Transverse colon (tissue), 4 donors: Measurements from ENCODE around the gene TM4SF5.

ENCODE experiments used
- EP300 ChIP-seq: sonication (generic); formaldehyde crosslinking; IDR thresholded peaks from one replicate; pipeline ENCODE4 v1.6.1; 2017; ENCODE audit warnings: antibody characterized with exemption, low read depth
- POLR2A ChIP-seq: fragments of 450-650 bp; IDR thresholded peaks from one replicate; pipeline ENCODE4 v1.6.1; 2016; ENCODE audit warnings: antibody characterized with exemption, mild to moderate bottlenecking, moderate library complexity
- POLR2AphosphoS5 ChIP-seq, 3 donors: sonication (generic); formaldehyde crosslinking; IDR thresholded peaks; one replicate each; pipeline ENCODE4 v1.6.1; 2016; ENCODE audit warnings: antibody characterized with exemption in 3 of 3
- TF ChIP-seq, protein P1 (sequence below), 5 experiments: fragments of 200-600 bp in 3 of 5; fragments of 450-650 bp in 2 of 5; sonication (generic) in 3 of 5; IDR thresholded peaks; 1 replicate in 2 of 5; 2 replicates in 3 of 5; pipeline ENCODE4 v1.5.1; 2016 to 2017; ENCODE audit warnings: antibody characterized with exemption in 5 of 5, inconsistent platforms in 3 of 5, mild to moderate bottlenecking in 2 of 5, moderate library complexity in 1 of 5

- TF ChIP-seq, protein P1, sequence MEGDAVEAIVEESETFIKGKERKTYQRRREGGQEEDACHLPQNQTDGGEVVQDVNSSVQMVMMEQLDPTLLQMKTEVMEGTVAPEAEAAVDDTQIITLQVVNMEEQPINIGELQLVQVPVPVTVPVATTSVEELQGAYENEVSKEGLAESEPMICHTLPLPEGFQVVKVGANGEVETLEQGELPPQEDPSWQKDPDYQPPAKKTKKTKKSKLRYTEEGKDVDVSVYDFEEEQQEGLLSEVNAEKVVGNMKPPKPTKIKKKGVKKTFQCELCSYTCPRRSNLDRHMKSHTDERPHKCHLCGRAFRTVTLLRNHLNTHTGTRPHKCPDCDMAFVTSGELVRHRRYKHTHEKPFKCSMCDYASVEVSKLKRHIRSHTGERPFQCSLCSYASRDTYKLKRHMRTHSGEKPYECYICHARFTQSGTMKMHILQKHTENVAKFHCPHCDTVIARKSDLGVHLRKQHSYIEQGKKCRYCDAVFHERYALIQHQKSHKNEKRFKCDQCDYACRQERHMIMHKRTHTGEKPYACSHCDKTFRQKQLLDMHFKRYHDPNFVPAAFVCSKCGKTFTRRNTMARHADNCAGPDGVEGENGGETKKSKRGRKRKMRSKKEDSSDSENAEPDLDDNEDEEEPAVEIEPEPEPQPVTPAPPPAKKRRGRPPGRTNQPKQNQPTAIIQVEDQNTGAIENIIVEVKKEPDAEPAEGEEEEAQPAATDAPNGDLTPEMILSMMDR (IDR thresholded peaks at IDR 0.05): peak in 4 of 5 experiments; percentile 7 to 30 (median 25)
- TF ChIP-seq POLR2AphosphoS5 (IDR thresholded peaks at IDR 0.05) (no peak), POLR2A (no peak), EP300 (no peak)
Observed at GRCh38 chr17:4815043-4815675, 43.5 kb downstream of the TM4SF5 start.
